ENCODE measurements around the gene TSC22D1.

The TSC22D1 gene

DNA sequence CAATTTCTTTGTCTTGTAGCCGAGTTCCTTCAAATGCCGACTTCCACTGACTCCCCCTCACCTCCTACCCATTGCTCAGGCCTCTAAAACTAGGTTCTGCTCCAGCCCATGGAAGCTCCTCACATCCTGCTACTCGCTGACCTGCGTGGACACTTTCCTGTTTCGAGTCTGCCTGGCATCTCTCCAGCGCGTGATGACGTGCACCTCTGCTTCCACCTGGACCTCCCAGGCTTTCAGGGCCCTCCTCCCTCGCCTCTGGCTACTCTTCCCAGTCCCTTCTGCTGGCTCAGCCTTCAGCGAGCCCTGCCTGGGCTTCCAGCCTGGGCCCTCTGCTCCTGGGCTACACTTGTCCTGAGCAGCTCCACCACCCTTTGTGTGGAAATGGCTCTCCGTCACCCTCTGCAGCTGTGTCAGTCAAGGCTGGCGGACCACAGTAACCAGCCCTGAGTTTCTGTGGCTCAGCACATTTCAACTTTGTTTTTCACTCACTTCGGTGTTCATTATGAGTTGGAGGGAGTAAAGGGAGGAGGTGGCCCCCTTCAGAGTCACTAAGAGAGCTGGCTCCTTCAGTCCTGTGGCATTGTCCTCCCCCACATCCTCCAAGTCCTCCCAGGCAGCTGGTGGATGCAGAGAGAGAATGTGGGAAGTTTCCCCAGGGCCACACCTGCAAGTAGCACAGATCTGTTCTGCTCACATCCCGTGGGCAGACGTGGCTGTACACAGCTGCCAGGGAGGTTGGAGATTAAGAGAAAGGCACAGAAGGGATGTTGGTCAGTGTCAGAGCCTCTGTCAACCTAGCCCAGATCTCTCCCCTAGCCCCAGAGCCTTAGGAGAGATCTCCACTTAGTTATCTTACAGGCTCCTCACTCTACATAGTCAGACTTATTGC is 153.1 kb downstream of the TSC22D1 start:
- peak; percentile 41 for DNase-seq

DNA sequence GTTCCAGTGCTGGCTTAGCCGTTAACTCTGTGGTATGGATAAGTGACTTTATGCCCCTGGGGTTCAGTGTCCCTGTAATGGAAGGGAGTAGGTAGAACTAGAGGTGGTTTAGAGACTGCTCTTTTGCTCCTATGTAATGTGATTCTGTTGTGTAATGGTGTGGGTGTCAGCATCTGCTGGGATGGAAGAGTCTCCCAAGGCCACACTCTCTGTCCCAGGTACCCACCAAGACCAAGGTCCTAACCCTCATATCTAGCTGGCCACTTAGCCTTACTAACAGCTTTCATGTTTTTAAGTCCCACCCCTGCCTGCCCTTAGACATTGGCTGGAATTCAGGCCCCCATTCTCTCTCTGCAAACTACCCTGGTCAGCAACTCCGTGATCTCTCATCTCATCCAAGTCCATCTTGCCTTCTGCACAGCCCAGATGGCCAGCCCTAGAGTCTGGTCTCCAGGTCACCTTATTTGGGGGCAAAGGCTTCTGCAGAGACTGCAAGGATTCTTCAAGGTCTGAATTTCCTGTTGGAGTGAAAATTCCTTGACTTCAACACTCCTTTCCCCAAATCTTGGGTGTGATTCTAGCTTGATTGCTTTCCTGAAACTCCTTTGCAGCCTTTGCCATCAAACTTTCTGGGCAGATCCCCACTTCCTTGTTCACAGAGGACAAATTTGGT is 154.1 kb downstream of the TSC22D1 start:
- peak; percentile 28 for DNase-seq

DNA sequence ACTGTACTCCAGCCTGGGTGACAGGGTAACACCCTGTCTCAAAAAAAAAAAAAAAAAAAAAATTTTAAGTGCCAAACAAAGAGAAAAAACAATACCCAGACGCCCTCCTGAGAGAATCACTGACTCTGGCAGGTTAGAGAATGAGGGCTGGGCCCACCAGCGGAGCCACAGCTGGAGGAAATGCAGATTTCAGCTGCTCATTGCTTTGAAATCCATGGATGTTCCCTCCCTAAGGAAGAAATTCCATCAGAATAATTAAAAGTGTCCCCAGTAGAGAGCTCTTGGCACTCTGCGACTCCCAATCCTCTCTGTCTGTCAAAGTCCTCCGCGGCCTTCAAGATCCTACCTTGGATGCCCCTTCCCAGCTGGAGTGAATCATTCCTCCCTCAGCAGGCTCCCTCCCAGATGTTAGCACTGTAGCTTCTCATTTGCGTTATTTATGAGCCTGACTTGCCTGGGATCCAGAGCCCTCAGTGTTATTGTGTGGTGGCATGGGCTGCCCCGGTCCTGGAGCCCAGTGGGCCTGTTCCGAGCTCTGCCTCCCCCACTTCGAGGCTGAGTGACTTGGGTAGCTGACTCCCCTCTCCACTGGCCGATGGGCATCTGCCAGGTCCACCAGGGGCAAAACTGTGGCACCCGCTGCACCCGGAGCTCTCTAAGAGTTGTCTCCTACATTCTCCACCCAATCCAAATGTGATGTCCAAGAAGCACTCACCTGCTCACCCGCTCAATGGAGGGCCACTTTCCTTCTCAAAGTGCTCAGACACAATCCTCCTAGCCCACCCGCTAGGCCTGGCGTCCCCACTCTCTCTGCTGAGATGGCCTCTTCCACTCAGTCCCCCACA is 155.5 kb downstream of the TSC22D1 start:
- DNase-seq, result peak; percentile 40

DNA sequence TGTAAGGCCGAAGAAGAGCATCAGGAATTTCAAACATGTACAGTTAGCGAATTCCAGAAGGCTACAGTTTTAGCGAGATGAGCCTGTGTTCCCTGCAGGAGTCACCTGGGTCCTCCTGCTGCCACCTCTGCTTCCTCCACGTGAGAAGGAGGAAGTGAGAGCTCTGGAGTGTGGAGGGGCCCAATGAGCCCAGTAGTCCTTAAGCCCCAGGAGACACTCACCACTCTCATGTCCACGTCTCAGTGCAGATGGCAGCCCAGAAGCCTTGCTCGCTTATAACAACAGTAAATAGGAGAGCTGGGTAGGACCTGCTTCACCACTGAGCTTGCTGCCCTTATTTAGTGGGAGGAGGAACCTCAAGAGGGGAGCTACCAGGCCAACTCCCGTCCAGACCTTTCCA is 158.3 kb downstream of the TSC22D1 start:
- DNase-seq, result peak; percentile 41

DNA sequence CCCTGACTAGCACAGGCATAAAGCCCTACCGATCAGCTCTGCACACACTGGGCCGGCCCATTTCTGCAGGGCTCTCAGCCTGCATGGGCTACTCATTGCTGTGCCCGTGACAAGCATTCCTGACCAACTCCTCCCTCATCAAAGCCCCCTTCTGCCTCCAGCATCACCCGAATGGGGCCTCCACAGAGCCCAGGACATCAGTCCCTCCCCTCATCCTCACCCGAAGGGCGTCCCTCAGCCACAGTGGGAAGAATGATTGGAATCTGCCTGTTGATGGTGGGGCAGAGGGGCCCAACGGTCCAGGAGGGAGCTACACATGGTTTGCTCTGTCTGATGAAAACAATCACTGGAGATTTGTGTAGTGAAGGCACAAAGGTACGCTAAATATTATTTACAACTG is 158.7 kb downstream of the TSC22D1 start:
- DNase-seq, result peak; percentile 30

DNA sequence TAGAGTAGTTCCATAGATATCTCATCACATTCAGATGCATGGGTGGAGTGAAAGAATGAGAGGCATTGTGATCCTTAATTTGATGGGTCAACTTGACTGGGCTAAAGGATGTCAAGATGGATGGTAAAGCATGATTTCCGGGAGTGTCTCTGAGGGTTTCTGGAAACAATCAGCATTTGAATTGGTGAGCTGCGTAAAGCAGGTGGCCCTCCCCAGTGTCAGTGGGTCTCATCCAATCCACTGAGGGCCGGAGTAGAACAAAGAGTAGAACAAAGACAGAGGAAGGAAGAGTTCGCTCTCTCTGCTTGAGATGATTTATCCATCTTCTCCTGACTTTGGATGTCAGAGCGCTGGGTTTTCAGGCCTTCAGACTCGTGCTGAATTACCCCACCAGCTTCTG is 159.4 kb downstream of the TSC22D1 start:
- DNase-seq, result no peak

DNA sequence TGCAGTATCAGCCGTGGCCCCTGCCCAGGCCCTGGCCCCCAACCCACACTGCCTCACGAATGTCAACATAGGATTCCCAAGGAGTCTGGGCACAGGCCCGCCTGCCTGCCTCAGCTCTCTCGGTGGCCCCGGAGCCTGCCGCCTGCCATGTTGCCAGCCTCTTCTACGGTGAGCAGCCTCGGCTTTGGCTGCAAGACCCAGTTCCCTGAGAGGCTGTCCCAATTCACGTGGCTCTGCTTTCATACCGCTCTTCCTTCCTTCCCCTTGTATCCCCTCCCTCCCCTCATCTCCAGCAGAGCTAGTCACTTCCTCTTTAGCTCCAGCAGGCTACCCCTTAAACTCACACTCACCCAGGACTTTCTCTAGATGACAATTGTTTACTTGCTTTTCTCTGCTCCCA is 159.8 kb downstream of the TSC22D1 start:
- DNase-seq, result no peak

DNA sequence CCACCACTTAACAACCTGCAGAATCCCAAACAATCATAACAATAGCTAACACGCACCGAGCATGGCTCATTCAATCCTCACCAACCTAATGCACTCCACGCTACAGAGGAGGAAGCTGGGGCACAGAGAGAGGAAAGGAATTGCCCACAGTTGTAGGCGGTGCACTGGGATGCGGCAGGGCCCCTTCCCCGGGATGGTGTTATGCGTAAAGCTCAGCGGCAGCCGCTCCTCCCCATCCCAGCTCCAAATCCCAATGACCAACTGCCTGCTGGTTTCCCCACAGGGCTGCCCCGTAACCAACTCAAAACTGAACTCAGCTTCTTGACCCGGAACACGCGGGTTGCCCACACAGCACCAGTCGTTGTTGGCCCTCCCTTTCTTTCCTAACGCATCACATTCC is 160.3 kb downstream of the TSC22D1 start:
- no peak for DNase-seq

DNA sequence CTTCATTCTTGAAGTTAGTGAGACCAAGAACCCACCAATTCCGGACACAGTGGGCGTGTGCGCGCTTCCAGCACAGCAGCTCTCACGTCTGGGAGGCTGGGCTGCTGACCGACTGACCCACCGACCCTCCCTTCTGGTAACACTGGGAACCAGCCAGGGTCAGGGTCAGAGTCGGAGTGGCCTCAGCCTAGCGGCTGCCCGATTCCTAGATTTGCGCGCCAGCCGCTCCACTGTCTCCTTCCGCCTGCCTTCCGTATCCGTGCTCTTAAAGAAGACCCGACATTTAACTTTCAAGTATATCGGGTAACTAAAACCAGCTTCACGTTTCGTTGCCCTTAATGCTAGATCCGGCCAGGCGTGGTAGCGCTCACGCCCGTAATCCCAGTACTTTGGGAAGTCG is 161.4 kb downstream of the TSC22D1 start:
- no peak for DNase-seq

DNA sequence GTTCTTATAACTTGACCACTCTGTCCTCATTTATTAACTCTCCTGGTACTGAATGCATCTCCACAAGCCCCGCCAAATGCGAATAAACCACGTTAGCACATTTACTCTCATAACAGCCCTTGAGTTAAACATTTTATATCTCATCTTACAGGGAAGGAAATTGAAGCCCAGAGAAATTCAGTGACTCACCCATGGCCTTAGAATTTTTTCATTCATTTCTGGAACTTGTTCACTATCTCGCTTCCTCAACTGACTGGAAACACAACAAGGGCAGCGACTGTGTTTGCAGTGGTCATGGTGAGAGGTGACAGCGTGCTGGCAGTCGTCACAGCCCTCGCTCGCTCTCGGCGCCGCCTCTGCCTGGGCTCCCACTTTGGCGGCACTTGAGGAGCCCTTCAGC is 163.0 kb downstream of the TSC22D1 start:
- no peak for DNase-seq

DNA sequence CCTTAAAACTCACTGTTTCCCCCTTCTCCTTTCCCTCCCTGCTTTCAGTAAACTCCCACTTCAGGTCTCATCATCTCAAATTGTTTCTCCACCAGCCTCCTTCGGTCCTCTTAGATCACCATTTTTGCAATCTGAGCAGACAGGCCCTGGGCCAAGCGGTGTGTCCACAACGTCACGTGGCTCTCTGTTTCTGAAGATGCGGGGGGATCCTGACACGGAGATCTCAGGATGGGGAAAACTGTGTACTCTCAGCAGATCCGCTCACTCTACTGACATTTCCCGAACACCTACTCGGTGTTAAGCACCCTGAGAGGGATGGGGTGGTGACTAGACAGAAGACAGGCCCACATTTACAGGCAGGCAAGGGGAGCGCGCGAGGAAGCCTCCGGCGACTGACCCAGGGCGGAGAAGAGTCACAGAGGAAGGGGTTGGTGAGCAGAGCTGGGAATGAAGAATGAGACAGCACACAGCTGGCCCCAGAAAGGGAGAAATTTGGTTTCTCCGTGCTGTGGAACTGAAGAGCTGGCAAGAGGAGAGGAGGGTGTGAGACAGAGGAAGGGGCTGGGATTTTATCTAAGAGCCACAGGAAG is 163.7 kb downstream of the TSC22D1 start:
- DNase-seq, result no peak

DNA sequence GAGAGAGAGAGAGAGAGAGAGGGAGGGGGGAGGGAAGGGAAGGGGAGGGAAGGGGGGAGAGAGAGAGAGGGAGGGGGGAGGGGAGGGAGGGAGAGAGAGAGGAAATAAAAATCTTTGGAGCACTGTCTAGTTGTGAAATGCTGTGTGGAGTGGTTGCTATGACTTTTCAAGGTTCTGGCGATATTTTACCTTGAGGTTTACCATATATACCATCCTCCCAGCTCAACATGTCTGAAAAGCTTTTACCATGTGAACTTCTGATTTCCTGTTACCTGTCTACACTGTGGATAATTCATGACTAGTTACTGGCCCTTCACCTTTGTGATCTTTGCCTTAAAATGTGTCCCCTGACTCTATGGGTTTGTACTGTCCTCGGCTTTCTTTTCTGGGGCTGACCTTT is 164.3 kb downstream of the TSC22D1 start:
- no peak for DNase-seq

DNA sequence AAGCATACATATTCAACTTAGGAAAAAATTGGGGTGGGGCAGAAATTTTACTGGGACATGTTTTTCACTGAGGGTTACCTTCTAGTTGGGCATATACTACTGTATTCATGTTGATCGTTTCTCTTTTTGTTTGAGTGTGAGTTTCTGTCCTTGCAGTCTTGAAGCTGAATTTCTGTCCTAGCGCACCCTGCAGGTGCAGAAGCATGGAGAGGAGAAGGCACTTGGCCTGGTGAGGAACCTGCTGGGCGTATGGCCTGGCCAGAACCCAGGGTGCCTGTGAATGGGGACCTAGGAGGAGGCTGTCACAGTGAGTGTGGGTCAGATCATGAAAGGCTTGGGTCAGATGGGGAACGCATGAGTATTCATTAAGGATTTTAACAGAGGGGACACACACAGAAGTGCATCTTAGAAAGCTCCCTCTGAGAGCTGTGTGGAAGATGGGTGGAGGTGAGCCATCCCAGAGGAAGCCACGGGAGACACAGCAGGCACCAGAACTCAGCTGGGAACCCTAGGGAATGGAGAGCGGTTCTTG is 165.7 kb downstream of the TSC22D1 start:
- DNase-seq, result no peak

DNA sequence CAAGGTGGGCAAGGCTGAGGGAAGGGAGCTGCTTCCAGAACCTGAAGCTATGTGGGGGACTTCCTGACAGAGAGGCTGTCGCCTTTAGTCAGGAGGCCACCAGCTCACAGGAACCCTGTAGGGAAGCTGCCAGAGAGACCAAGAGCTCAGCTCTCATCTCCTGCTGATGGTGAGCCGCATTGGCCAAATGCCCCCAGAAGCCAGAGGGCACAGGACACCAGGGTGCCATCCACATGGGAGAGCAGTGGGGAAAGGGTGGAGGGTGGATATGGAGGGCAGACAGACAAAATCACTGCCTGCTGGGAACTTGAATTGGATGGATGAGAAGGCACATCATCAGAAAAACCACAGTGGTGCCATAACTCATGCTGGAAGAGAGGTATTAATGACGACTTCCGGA is 166.5 kb downstream of the TSC22D1 start:
- DNase-seq, result no peak

DNA sequence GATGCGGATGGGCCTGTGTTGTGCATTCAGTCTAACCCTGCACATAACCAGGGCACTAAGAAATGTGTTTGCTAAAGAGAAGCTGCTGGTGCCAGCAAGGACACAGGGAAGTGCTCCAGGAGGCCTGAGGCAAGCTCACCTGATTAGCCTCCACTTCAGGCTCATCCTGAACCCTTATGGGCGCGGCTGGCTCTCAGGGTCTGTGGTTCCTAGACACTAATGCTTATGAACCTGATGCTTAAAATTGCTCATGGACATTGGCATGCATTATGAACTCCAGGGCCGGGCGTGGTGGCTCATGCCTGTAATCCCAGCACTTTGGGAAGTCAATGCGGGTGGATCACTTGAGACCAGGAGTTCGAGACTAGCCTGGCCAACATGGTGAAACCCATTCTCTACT is 168.2 kb downstream of the TSC22D1 start:
- DNase-seq, result no peak

DNA sequence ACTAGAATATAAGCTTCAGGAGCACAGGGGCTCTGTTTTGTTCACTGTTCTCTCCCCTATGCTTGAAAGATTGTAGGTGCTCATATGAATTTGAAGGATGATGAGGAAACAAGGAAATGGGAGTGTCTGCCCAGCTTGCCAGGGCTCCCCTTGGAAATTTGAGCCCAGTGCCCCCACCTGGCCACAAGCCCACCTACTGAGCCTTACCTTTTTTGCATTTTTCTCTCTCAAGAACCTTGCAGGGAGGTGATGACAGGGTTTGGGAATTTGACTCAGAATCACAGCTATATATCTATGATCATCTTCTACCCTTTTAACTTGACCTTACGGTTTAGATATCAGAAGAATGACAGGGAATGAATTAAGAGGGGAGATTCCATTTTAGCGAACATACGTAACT is 168.8 kb downstream of the TSC22D1 start:
- no peak for DNase-seq

DNA sequence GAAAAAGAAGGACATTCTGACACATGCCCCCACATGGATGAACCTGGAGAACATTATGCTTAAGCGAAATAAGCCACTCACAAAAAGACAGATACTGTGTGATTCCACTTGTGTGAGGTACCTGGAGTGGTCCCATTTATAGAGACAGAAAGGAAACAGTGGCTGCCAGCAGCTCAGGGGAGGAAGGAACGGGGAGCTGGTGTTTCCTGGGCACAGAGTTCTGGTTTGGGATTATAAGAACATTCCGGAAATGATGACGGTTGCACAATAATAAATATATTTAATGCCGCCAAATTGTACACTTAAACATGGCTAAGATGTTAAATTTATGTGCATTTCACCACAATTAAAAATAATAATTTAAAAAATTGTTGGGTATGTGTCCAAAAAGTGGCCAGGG is 169.5 kb downstream of the TSC22D1 start:
- DNase-seq, result no peak

DNA sequence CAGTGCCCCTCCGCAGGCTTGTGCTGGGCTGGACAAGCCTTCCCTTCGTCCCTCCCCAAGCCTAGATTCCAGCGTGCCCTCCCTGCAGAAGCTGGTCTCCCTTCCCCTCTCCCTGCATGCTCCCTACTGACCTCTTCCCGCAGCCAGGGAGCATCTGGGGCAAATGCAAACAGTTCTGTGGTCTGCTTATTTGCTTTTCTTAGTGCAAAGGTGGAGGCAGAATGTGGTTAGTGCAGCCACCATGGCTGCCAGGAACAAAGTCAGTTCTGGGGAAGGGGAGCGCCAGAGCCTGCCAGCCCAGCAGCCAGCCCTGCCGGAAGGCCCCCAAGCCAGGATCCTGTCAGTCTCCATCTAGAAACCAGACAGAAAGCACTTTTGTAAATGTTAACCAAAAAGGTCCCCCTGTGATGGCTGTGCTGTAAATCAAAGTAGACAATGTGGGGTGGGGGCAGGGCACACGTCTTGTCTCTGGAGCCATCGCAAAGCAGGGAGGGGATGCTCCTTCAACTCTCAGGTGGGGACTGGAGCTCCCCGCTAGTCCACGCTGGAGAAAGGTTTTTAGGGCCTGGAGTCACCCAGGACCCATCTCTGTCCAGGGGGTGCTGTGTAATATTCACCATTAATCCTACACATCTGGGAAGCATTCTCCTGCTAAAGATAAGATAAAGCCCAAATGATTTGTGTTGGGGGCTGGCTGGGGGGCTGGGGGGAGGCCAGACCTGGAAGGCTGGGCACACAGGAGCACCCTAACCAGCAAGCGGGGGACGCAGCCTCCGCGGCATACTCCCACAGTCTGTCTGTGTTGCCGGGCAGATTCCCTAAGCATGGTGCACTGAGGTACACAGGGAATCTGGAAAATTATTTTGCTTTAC is 171.6 kb downstream of the TSC22D1 start:
- no peak for DNase-seq

DNA sequence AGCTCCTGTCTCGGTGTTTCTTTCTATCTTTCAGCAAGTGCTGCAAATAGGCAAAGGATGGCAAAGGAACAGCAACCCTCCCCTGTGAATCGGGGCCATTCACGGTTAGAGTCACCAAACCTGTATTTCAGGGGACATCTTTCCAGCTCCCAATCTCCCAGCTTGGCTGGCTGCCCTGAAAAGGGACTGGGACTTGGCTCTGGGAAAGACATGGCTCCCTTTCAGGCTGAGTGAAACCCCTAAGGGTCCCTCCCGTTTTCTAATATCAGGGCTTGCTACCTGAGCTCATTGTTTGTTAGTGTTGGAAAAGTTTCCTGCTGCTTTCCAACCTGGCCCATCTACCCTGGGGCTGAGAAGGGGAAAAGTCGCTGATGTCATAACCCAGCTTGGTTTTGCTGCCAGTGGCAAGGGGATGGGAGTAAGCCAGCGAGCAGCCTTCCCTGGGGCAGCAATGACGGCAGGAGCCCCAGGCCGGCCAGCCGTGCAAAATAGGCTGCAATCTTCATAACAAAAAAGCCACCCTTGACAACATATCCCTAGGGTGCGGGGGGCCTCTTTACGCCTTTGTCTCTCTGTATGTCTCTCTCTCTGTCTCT is 172.6 kb downstream of the TSC22D1 start:
- DNase-seq, result no peak

DNA sequence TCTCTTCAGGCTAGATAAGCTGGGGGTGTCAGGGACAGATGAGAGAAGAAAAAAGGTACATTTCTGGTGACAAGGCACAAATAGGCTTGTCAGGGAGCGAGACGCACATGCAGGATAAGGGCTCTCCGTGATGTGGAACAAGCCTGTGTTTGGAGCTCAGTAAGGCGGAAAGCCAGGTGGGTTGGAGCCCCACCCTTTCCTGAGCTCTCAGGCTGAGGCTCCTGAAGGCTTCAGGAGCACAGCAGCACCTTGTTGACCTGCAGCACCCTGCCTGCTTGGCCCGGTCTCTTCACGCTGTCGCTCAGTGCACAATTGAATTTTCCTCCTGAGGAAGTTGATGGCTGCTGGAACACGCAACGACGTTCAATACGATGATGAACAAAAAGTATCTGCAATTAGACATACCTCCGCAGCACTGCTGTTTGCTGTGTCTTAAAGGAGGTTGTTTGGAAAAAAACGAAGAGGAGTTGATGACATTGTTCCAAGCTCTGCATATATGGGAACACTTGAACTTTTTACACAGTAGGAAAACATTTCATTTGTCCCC is 173.2 kb downstream of the TSC22D1 start:
- no peak for DNase-seq

DNA sequence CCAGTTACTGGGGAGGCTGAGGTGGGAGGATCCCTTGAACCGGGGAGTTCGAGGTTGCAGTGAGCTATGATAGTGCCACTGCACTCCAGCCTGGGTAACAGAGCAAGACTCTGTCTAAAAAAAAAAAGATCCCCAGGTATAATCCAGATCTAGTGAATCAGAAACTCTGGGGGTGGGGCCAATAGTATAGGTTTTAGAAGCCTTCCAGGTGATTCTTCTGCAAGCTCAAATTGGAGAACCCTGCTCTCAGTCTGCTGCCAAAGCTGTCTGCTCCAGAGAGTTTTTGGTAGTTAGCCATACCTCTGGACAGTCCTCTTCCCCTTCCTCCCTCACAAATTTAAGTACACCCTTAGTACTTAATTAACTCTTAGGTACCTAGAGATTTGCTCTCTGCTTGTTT is 174.6 kb downstream of the TSC22D1 start:
- no peak for DNase-seq
